ENCODE results near the gene ZNF594.

Gene ZNF594

DNA sequence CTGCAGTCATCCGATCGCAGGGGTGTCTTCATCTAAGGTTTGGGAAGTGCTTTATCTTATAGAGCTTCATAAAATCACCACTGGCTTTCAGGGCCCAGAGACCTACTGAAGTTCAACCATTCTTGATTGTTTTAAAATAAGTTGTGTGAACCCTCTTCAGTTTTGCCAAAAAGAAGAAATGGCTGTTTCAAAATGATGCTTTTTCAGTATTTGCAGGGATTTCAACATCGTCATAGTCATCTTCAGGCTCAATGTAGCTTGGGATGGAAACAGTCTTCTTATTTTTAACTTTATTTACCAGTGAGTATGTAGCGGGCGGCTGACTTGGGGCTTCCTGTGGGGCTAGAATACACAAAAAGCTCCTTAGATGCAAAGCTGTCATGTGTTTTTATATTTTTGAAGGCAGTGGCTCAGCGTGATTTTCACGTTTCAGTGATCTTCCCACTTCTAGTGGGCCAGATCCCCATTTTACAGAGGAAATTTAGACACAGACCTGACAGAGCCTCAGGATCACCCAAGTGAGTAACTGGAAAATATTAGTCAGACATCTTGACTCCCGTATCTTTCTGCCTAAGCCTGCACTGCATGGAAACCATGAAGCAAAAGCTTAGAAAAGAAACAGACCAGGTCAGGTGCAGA, 19.1 kb upstream of the ZNF594 start:
- Histone ChIP-seq H3K9me2 (ENCODE audit: low read depth, low read length) (no peaks in the 10 kb centered on the region), H2AFZ (ENCODE audit: low read length) (no peak overlapping the region), H3K79me2 (ENCODE audit: insufficient read depth, low read length) (no peaks in the 10 kb centered on the region), H3K36me3 (ENCODE audit: insufficient read depth, low read length) (no peaks in the 10 kb centered on the region), H3K9me3 (ENCODE audit: low read length) (no peaks in the 10 kb centered on the region), H3K4me3 (ENCODE audit: low read depth, low read length, poor library complexity, severe bottlenecking) (no peak overlapping the region), H3F3A (ENCODE audit: insufficient read depth, low read length) (no peaks in the 10 kb centered on the region), H3K27ac (ENCODE audit: low read depth, low read length, poor library complexity, severe bottlenecking) (peak overlapping the region; percentile 54), H3K4me2 (ENCODE audit: low read length) (peak overlapping the region; percentile 30), H3K4me1 (ENCODE audit: insufficient read depth, low read length, severe bottlenecking) (peaks cover 28% of the 10 kb centered on the region), H4K20me1 (ENCODE audit: insufficient read depth, low read length) (no peaks in the 10 kb centered on the region), H3K9ac (ENCODE audit: low read length) (no peak overlapping the region; the same call in 1 of the 2 replicates), H3K27me3 (ENCODE audit: insufficient read depth, low read length) (no peaks in the 10 kb centered on the region)
- no peak for TF ChIP-seq EZH2 (IDR thresholded peaks at IDR 0.05; ENCODE audit: borderline replicate concordance, low read length)
- TF ChIP-seq, protein P1, sequence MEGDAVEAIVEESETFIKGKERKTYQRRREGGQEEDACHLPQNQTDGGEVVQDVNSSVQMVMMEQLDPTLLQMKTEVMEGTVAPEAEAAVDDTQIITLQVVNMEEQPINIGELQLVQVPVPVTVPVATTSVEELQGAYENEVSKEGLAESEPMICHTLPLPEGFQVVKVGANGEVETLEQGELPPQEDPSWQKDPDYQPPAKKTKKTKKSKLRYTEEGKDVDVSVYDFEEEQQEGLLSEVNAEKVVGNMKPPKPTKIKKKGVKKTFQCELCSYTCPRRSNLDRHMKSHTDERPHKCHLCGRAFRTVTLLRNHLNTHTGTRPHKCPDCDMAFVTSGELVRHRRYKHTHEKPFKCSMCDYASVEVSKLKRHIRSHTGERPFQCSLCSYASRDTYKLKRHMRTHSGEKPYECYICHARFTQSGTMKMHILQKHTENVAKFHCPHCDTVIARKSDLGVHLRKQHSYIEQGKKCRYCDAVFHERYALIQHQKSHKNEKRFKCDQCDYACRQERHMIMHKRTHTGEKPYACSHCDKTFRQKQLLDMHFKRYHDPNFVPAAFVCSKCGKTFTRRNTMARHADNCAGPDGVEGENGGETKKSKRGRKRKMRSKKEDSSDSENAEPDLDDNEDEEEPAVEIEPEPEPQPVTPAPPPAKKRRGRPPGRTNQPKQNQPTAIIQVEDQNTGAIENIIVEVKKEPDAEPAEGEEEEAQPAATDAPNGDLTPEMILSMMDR (IDR thresholded peaks at IDR 0.05; ENCODE audit: low read length): no peak

GRCh38 chr17:5210091-5210490, 18.4 kb upstream of the ZNF594 start:
- H3K27me3 ChIP-seq (ENCODE audit: insufficient read depth, low read length): no peaks in the 10 kb centered on the region
- no peaks in the 10 kb centered on the region for H3K36me3 ChIP-seq (ENCODE audit: insufficient read depth, low read length)
- peaks cover 28% of the 10 kb centered on the region for H3K4me1 ChIP-seq (ENCODE audit: insufficient read depth, low read length, severe bottlenecking)
- no peaks in the 10 kb centered on the region for H3K9me2 ChIP-seq (ENCODE audit: low read depth, low read length)
- no peaks in the 10 kb centered on the region for H3F3A ChIP-seq (ENCODE audit: insufficient read depth, low read length)
- no peaks in the 10 kb centered on the region for H4K20me1 ChIP-seq (ENCODE audit: insufficient read depth, low read length)
- H3K9ac ChIP-seq (ENCODE audit: low read length): peak overlapping the region; percentile 11; the same call in 1 of the 2 replicates
- peak overlapping the region; percentile 30; the same call in 1 of the 2 replicates for H3K4me2 ChIP-seq (ENCODE audit: low read length)
- peak overlapping the region; percentile 54 for H3K27ac ChIP-seq (ENCODE audit: low read depth, low read length, poor library complexity, severe bottlenecking)
- H3K4me3 ChIP-seq (ENCODE audit: low read depth, low read length, poor library complexity, severe bottlenecking): no peak overlapping the region
- TF ChIP-seq, protein P1 (IDR thresholded peaks at IDR 0.05; ENCODE audit: low read length): no peak
- no peak for TF ChIP-seq EZH2 (IDR thresholded peaks at IDR 0.05; ENCODE audit: borderline replicate concordance, low read length)
- no peak overlapping the region for H2AFZ ChIP-seq (ENCODE audit: low read length)
- H3K9me3 ChIP-seq (ENCODE audit: low read length): no peaks in the 10 kb centered on the region
- no peaks in the 10 kb centered on the region for H3K79me2 ChIP-seq (ENCODE audit: insufficient read depth, low read length)

DNA sequence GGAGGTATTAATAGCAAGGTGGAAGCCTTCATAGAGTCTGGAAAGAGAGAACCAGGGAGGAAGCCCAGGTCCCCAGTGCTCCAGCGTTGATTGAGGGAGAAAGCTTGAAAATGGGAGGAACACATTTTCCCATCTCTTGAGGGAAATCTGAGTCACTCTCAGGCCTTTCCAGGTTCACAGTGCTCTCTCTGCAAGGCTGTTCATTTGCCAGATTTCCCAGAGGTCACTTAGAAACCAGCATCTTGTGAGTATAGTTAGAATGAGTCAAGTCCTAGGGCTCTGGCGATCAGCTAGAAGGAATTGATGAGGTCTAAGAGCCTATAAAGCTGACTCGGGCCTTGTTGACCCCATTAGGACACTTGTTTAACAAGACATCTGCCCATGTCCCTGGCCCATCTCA, 17.7 kb upstream of the ZNF594 start:
- no peak for TF ChIP-seq EZH2 (IDR thresholded peaks at IDR 0.05; ENCODE audit: borderline replicate concordance, low read length)
- TF ChIP-seq, protein P1 (IDR thresholded peaks at IDR 0.05; ENCODE audit: low read length): no peak
- Histone ChIP-seq H3K27ac (ENCODE audit: low read depth, low read length, poor library complexity, severe bottlenecking) (no peak overlapping the region), H3F3A (ENCODE audit: insufficient read depth, low read length) (no peaks in the 10 kb centered on the region), H3K4me2 (ENCODE audit: low read length) (no peak overlapping the region), H3K9me2 (ENCODE audit: low read depth, low read length) (no peaks in the 10 kb centered on the region), H4K20me1 (ENCODE audit: insufficient read depth, low read length) (no peaks in the 10 kb centered on the region), H3K9me3 (ENCODE audit: low read length) (no peaks in the 10 kb centered on the region), H3K4me1 (ENCODE audit: insufficient read depth, low read length, severe bottlenecking) (peaks cover 28% of the 10 kb centered on the region), H3K27me3 (ENCODE audit: insufficient read depth, low read length) (no peaks in the 10 kb centered on the region), H3K79me2 (ENCODE audit: insufficient read depth, low read length) (no peaks in the 10 kb centered on the region), H3K4me3 (ENCODE audit: low read depth, low read length, poor library complexity, severe bottlenecking) (no peak overlapping the region), H2AFZ (ENCODE audit: low read length) (no peak overlapping the region), H3K9ac (ENCODE audit: low read length) (no peak overlapping the region), H3K36me3 (ENCODE audit: insufficient read depth, low read length) (no peaks in the 10 kb centered on the region)
